Measurements from ENCODE around the gene ANKRD18A.

- no peak for TF ChIP-seq EZH2 (IDR thresholded peaks at IDR 0.05; ENCODE audit: low read length, unreplicated experiment)
- TF ChIP-seq, protein P1, sequence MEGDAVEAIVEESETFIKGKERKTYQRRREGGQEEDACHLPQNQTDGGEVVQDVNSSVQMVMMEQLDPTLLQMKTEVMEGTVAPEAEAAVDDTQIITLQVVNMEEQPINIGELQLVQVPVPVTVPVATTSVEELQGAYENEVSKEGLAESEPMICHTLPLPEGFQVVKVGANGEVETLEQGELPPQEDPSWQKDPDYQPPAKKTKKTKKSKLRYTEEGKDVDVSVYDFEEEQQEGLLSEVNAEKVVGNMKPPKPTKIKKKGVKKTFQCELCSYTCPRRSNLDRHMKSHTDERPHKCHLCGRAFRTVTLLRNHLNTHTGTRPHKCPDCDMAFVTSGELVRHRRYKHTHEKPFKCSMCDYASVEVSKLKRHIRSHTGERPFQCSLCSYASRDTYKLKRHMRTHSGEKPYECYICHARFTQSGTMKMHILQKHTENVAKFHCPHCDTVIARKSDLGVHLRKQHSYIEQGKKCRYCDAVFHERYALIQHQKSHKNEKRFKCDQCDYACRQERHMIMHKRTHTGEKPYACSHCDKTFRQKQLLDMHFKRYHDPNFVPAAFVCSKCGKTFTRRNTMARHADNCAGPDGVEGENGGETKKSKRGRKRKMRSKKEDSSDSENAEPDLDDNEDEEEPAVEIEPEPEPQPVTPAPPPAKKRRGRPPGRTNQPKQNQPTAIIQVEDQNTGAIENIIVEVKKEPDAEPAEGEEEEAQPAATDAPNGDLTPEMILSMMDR (conservative IDR thresholded peaks at IDR 0.05; ENCODE audit: low read depth, low read length) = no peak
- no peak for TF ChIP-seq EZH2phosphoT487 (IDR thresholded peaks at IDR 0.05; ENCODE audit: borderline replicate concordance, low read length)
Observed at GRCh38 chr9:38621434-38622287, 1.3 kb upstream of the ANKRD18A start.

All from PC-3 (cell line).